Gastrocnemius medialis (tissue), 4 donors: ENCODE results near the gene PXDN.

Source experiments
- POLR2A ChIP-seq, 2 donors: fragments of 450-650 bp; IDR thresholded peaks; one replicate each; pipeline ENCODE4 v1.6.1; 2017; ENCODE audit warnings: antibody characterized with exemption in 2 of 2, mild to moderate bottlenecking in 2 of 2, moderate library complexity in 2 of 2
- TF ChIP-seq, protein P1 (sequence below), 5 experiments: fragments of 450-650 bp in 3 of 5; fragments of 200-600 bp in 2 of 5; sonication (generic) in 2 of 5; IDR thresholded peaks in 4 of 5; conservative IDR thresholded peaks in 1 of 5; 1 replicate in 4 of 5; 2 replicates in 1 of 5; pipeline ENCODE4 v1.5.1; 2016 to 2019; ENCODE audit warnings: antibody characterized with exemption in 5 of 5, mild to moderate bottlenecking in 3 of 5, moderate library complexity in 3 of 5

DNA sequence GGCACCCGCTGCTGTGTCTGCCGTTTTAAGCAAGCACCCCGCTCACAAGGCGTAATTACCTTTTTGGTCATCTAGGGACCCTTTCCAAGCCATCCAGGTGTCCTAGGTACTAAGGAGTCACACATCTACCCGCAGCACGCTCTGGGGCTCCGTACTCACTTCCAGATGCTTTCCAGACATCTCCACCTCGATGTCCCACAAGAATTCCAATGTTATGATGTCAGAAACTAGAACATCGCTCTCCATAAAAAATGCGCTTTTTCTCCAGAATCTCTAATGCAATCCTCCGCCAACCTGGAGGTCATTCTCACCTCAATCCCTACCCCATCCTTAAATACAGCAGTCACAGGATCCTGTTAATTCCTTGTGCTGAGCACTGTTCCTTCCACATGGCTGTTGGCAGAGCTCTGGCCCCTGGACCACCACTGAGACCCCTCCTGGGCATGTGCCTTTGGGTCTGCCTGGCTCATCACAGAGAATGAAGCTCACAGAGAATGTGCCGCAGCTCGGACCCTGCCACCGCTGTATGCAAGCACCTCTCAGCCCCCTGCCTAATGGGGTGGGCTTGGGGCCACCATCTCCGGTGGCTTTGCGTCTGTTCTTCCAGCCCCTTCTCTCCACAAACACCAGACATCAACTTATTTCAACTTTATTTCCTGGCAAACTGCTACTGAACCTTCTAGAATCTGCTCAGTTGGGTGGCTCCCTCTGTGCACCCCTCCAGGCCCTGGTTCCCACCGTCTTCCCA, 4.6 kb upstream of the PXDN start:
- TF ChIP-seq, protein P1, sequence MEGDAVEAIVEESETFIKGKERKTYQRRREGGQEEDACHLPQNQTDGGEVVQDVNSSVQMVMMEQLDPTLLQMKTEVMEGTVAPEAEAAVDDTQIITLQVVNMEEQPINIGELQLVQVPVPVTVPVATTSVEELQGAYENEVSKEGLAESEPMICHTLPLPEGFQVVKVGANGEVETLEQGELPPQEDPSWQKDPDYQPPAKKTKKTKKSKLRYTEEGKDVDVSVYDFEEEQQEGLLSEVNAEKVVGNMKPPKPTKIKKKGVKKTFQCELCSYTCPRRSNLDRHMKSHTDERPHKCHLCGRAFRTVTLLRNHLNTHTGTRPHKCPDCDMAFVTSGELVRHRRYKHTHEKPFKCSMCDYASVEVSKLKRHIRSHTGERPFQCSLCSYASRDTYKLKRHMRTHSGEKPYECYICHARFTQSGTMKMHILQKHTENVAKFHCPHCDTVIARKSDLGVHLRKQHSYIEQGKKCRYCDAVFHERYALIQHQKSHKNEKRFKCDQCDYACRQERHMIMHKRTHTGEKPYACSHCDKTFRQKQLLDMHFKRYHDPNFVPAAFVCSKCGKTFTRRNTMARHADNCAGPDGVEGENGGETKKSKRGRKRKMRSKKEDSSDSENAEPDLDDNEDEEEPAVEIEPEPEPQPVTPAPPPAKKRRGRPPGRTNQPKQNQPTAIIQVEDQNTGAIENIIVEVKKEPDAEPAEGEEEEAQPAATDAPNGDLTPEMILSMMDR (IDR thresholded peaks at IDR 0.05 in 4 of 5, conservative IDR thresholded peaks at IDR 0.05 in 1 of 5) = no peak
- TF ChIP-seq POLR2A (IDR thresholded peaks at IDR 0.05) = no peak
